PC-9 (cell line): ENCODE measurements around the gene SLC25A21. TPM values are rescaled to one million over a fixed set of nuclear protein-coding genes. Genes with fewer than 3 reads are reported as not detected.
A peak's percentile ranks its signal among the peaks of the same experiment; 100 is the strongest.

Experiments used
- BruUV-seq: library from RNA; stranded (reverse); fragments of 400-500 nt; replicated peaks from 2 replicates; lab custom pipeline; 2021; lab: Mats Ljungman, UMichigan
- CTCF ChIA-PET: fragments of 300-600 bp; sonication (Branson Sonifier 250); formaldehyde crosslinking; loops from one replicate; lab custom pipeline; 2022; ENCODE audit warnings: antibody characterized with exemption; lab: Charles Lee
- POLR2A ChIA-PET: fragments of 300-600 bp; sonication (Branson Sonifier 250); formaldehyde crosslinking; loops from one replicate; lab custom pipeline; 2022; ENCODE audit warnings: antibody characterized with exemption; ENCODE audit not compliant: unreplicated experiment; lab: Charles Lee
- DNase-seq, 2 experiments: peaks; one replicate each; pipeline versions ENCODE4 v3.0.0 to v3.0.0-alpha.2; 2015 to 2022; ENCODE audit warnings: mixed read lengths in 1 of 2
- H2AFZ ChIP-seq: fragments of 200-600 bp; sonication (generic); 2 replicates; pipeline ENCODE4 v1.8.1; 2017; ENCODE audit warnings: antibody characterized with exemption
- H3F3A ChIP-seq: fragments of 200-600 bp; sonication (generic); 2 replicates; pipeline ENCODE4 v1.8.1; 2017; ENCODE audit warnings: antibody characterized with exemption, mild to moderate bottlenecking, low read depth; ENCODE audit not compliant: insufficient read depth
- H3K27ac ChIP-seq: fragments of 200-600 bp; sonication (generic); 2 replicates; pipeline ENCODE4 v1.6.1; 2016; ENCODE audit warnings: mixed run types
- H3K27me3 ChIP-seq: fragments of 200-600 bp; sonication (generic); 2 replicates; pipeline ENCODE4 v1.6.1; 2016; ENCODE audit warnings: low read depth, mixed run types; ENCODE audit not compliant: insufficient read depth
- H3K36me3 ChIP-seq: fragments of 200-600 bp; sonication (generic); 2 replicates; pipeline ENCODE4 v1.6.1; 2016; ENCODE audit warnings: low read depth, mixed run types
- H3K4me1 ChIP-seq: fragments of 200-600 bp; sonication (generic); replicated peaks from 2 replicates; pipeline ENCODE4 v1.6.1; 2016; ENCODE audit warnings: mixed run types; ENCODE audit not compliant: insufficient read depth
- H3K4me2 ChIP-seq: fragments of 200-600 bp; sonication (generic); 2 replicates; pipeline ENCODE4 v1.6.1; 2017; ENCODE audit warnings: mixed run types
- H3K4me3 ChIP-seq: fragments of 200-600 bp; sonication (generic); 2 replicates; pipeline ENCODE4 v1.6.1; 2016; ENCODE audit warnings: mixed run types
- H3K79me2 ChIP-seq: fragments of 200-600 bp; sonication (generic); 2 replicates; pipeline ENCODE4 v1.6.1; 2017; ENCODE audit warnings: low read depth, mixed run types
- H3K9me2 ChIP-seq: fragments of 200-600 bp; sonication (generic); 2 replicates; pipeline ENCODE4 v1.8.1; 2017; ENCODE audit warnings: mild to moderate bottlenecking; ENCODE audit not compliant: insufficient read depth
- H3K9me3 ChIP-seq: fragments of 200-600 bp; sonication (generic); 2 replicates; pipeline ENCODE4 v1.8.1; 2016; ENCODE audit warnings: low read depth; ENCODE audit not compliant: insufficient read depth
- H4K20me1 ChIP-seq: fragments of 200-600 bp; sonication (generic); 2 replicates; pipeline ENCODE4 v1.8.1; 2017; ENCODE audit not compliant: insufficient read depth
- EZH2 ChIP-seq: fragments of 200-600 bp; sonication (generic); IDR thresholded peaks from 2 replicates; pipeline ENCODE4 v1.8.0; 2017; ENCODE audit warnings: antibody characterized with exemption, low read depth
- intact Hi-C: fragments of 100-400 bp; cut with micrococcal nuclease; formaldehyde crosslinking; loops from one replicate; pipeline ENCODE4 v1.10.0; 2022; ENCODE audit not compliant: unreplicated experiment
- total RNA-seq: library from RNA; stranded (reverse); gene quantifications from 2 replicates; pipeline ENCODE4 v1.2.3, GENCODE V29; 2021
- TF ChIP-seq, protein P1 (sequence below): fragments of 200-600 bp; sonication (generic); conservative IDR thresholded peaks from 2 replicates; pipeline ENCODE4 v1.6.1; 2017; ENCODE audit warnings: mixed run types, antibody characterized with exemption, mild to moderate bottlenecking, moderate library complexity

The SLC25A21 gene
- total RNA-seq, 1 experiment from 2014 or later, result 3.2 TPM

DNA sequence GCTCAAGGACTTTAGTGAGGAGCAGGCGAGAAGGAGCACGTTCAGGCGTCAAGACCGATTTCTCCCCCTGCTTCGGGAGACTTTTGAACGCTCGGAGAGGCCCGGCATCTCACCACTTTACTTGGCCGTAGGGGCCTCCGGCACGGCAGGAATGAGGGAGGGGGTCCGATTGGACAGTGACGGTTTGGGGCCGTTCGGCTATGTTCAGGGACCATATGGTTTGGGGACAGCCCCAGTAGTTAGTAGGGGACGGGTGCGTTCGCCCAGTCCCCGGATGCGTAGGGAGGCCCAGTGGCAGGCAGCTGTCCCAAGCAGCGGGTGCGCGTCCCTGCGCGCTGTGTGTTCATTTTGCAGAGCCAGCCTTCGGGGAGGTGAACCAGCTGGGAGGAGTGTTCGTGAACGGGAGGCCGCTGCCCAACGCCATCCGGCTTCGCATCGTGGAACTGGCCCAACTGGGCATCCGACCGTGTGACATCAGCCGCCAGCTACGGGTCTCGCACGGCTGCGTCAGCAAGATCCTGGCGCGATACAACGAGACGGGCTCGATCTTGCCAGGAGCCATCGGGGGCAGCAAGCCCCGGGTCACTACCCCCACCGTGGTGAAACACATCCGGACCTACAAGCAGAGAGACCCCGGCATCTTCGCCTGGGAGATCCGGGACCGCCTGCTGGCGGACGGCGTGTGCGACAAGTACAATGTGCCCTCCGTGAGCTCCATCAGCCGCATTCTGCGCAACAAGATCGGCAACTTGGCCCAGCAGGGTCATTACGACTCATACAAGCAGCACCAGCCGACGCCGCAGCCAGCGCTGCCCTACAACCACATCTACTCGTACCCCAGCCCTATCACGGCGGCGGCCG is 509.6 kb downstream of the SLC25A21 start:
- peak overlapping the region; percentile 95 for H3K4me2 ChIP-seq
- intact Hi-C loops, result loop anchor here (5.0 kb wide), 2 partner anchors 280 to 455 kb away; no protein-coding TSS in a partner anchor
- H3K36me3 ChIP-seq, result no peaks in the 10 kb centered on the region
- no peaks in the 10 kb centered on the region for H3F3A ChIP-seq
- no peaks in the 10 kb centered on the region for H3K27me3 ChIP-seq
- H3K9me3 ChIP-seq, result no peaks in the 10 kb centered on the region
- H2AFZ ChIP-seq, result peak overlapping the region; percentile 96
- no peaks in the 10 kb centered on the region for H3K79me2 ChIP-seq
- no peak overlapping the region for H3K27ac ChIP-seq
- BruUV-seq, result no TSS peak
- no peaks in the 10 kb centered on the region for H3K4me1 ChIP-seq
- DNase-seq, result peak in 1 of 2 experiments; percentile 41
- peak overlapping the region; percentile 85 for H3K4me3 ChIP-seq
- no peaks in the 10 kb centered on the region for H4K20me1 ChIP-seq
- POLR2A ChIA-PET, result no interaction called here
- no peaks in the 10 kb centered on the region for H3K9me2 ChIP-seq
- CTCF ChIA-PET, result interaction anchor here (0.6 kb wide), 1 partner anchor 541 kb away, joined by 3 read pairs; no protein-coding TSS in a partner anchor
- TF ChIP-seq EZH2, result no peak
- TF ChIP-seq, protein P1, sequence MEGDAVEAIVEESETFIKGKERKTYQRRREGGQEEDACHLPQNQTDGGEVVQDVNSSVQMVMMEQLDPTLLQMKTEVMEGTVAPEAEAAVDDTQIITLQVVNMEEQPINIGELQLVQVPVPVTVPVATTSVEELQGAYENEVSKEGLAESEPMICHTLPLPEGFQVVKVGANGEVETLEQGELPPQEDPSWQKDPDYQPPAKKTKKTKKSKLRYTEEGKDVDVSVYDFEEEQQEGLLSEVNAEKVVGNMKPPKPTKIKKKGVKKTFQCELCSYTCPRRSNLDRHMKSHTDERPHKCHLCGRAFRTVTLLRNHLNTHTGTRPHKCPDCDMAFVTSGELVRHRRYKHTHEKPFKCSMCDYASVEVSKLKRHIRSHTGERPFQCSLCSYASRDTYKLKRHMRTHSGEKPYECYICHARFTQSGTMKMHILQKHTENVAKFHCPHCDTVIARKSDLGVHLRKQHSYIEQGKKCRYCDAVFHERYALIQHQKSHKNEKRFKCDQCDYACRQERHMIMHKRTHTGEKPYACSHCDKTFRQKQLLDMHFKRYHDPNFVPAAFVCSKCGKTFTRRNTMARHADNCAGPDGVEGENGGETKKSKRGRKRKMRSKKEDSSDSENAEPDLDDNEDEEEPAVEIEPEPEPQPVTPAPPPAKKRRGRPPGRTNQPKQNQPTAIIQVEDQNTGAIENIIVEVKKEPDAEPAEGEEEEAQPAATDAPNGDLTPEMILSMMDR, result no peak

DNA sequence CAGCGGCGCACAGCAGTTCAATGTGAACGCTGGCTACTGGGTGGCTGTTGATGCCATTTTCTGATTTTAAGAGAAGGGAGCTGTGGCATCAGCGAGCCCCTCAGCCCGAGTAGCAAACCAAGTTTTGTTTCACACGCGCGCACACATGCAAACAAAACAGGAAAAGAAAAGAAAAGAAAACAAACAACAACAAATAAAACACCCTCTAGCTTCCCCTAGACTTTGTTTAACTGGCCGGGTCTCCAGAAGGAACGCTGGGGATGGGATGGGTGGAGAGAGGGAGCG is 510.2 kb downstream of the SLC25A21 start:
- Histone ChIP-seq H3K36me3 (no peaks in the 10 kb centered on the region), H2AFZ (peak overlapping the region; percentile 96), H3K27me3 (no peaks in the 10 kb centered on the region), H3K27ac (no peak overlapping the region), H3K9me3 (no peaks in the 10 kb centered on the region), H4K20me1 (no peaks in the 10 kb centered on the region), H3K9me2 (no peaks in the 10 kb centered on the region), H3K4me2 (peak overlapping the region; percentile 95), H3K4me1 (no peaks in the 10 kb centered on the region), H3K79me2 (no peaks in the 10 kb centered on the region), H3F3A (no peaks in the 10 kb centered on the region), H3K4me3 (peak overlapping the region; percentile 85)
- TF ChIP-seq EZH2, result no peak
- TF ChIP-seq, protein P1, result no peak
- DNase-seq, result no peak
- intact Hi-C loops, result loop anchor here (5.0 kb wide), 2 partner anchors 280 to 455 kb away; no protein-coding TSS in a partner anchor
- POLR2A ChIA-PET, result no interaction called here
- CTCF ChIA-PET, result no interaction called here
- BruUV-seq, result no TSS peak

DNA sequence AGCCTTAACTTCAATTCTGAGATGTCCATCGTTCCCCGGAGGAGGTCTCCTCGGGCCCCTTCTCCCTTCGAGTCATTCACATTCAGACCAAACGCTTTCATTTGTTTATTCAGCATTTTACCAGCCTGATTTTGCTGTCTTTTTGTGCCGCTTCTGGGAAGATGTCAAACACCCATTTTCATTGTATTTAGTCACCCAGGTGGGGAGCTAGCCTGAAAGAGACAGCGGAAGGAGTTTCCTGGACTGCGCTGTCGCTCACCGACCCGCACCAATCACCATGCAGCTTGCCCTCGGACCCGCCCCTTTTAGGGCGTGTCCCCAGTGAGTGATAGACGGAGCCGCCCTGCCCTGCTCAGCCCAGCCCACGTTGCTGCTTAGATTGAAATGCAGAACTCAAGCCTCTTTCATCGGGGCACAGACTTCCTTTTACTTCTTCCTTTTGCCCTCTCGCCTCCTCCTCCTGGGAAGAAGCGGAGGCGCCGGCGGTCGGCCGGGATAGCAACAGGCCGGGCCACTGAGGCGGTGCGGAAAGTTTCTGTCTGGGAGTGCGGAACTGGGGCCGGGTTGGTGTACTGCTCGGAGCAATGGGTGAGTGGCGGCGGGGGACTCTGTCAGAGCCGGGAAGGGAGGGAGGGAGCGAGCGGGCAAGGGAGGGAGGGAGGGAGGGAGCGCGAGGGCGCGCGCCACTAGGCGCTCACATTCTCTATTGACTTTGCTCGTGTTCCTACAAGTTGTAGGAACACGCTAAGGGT is 510.7 kb downstream of the SLC25A21 start, which contains the start of gene PAX9:
TSS of gene PAX9 (plus strand) at position 355 of the 752 bp plus-strand sequence. CDS start at position 585, 230 bp downstream.
- no peaks in the 10 kb centered on the region for H4K20me1 ChIP-seq
- peak within 1 kb of the TSS; percentile 85 for H3K4me3 ChIP-seq
- H3K36me3 ChIP-seq, result no peaks in the 10 kb centered on the region
- H3F3A ChIP-seq, result no peaks in the 10 kb centered on the region
- no TSS peak for BruUV-seq
- H2AFZ ChIP-seq, result peak within 1 kb of the TSS; percentile 96
- no peaks in the 10 kb centered on the region for H3K4me1 ChIP-seq
- ChIA-PET POLR2A (interaction anchor here (0.5 to 0.9 kb wide), 2 partner anchors 272 to 461 kb away, joined by 3 read pairs; no protein-coding TSS in a partner anchor), CTCF (interaction anchor here (0.9 to 1.0 kb wide), 2 partner anchors 13 to 280 kb away, joined by 3 to 6 read pairs; no protein-coding TSS in a partner anchor)
- TF ChIP-seq, protein P1, result no peak
- no peak for TF ChIP-seq EZH2
- no peaks in the 10 kb centered on the region for H3K9me3 ChIP-seq
- no peaks in the 10 kb centered on the region for H3K9me2 ChIP-seq
- DNase-seq, result peak; percentile 75 to 89
- H3K27me3 ChIP-seq, result no peaks in the 10 kb centered on the region
- H3K4me2 ChIP-seq, result peak within 1 kb of the TSS; percentile 95
- intact Hi-C loops, result loop anchor here (2.0 to 5.0 kb wide), 3 partner anchors 105 to 456 kb away; no protein-coding TSS in a partner anchor
- H3K27ac ChIP-seq, result no peak within 1 kb of the TSS
- no peaks in the 10 kb centered on the region for H3K79me2 ChIP-seq
